K562 (cell line): ENCODE measurements around the gene TRAPPC2B. TPM values are rescaled to one million over a fixed set of nuclear protein-coding genes. Genes with fewer than 3 reads are reported as not detected.

Experiments
- ARID2 ChIP-seq: fragments of 450-650 bp; IDR thresholded peaks from 2 replicates; pipeline ENCODE4 v1.6.1; 2017; ENCODE audit warnings: antibody characterized with exemption, mild to moderate bottlenecking
- ARID3A ChIP-seq: IDR thresholded peaks from 2 replicates; pipeline ENCODE4 v1.6.1; 2012; ENCODE audit warnings: low read depth, low read length, improper control_type of control experiment, borderline replicate concordance
- BMI1 ChIP-seq: fragments of 150-350 bp; IDR thresholded peaks from 2 replicates; pipeline ENCODE4 v1.6.1; 2014; ENCODE audit warnings: low read length
- BRF2 ChIP-seq: IDR thresholded peaks from 3 replicates; pipeline ENCODE4 v1.6.1; 2011; ENCODE audit warnings: borderline replicate concordance, mild to moderate bottlenecking; ENCODE audit not compliant: insufficient read length, insufficient read depth
- CAMTA2 ChIP-seq: fragments of 250-450 bp; sonication (Bioruptor Pico); conservative IDR thresholded peaks from 2 replicates; pipeline ENCODE4 v1.5.1; 2022
- DNMT1 ChIP-seq: fragments of 450-650 bp; IDR thresholded peaks from 2 replicates; pipeline ENCODE4 v1.6.1; 2016; ENCODE audit warnings: antibody characterized with exemption, mild to moderate bottlenecking
- ESRRA ChIP-seq: fragments of 450-650 bp; IDR thresholded peaks from 2 replicates; pipeline ENCODE4 v1.6.1; 2014; ENCODE audit warnings: low read depth, mild to moderate bottlenecking, moderate library complexity, borderline replicate concordance
- GATA2 ChIP-seq: sonication (generic); formaldehyde crosslinking; IDR thresholded peaks from 2 replicates; pipeline ENCODE4 v1.4.0; 2020; ENCODE audit warnings: mild to moderate bottlenecking, missing genetic modification reagents
- HMG20A ChIP-seq: fragments of 450-650 bp; formaldehyde crosslinking; conservative IDR thresholded peaks from 2 replicates; pipeline ENCODE4 v1.4.0; 2020; ENCODE audit warnings: mild to moderate bottlenecking, mixed read lengths
- KAT2B ChIP-seq: IDR thresholded peaks from one replicate; pipeline ENCODE4 v1.6.1; 2012; ENCODE audit warnings: low read depth, mild to moderate bottlenecking, control low read depth, inconsistent platforms, low read length, moderate library complexity
- KLF1 ChIP-seq: fragments of 450-650 bp; IDR thresholded peaks from 2 replicates; pipeline ENCODE4 v1.6.1; 2016; ENCODE audit warnings: missing genetic modification characterization, missing compliant biosample characterization
- NFXL1 ChIP-seq: fragments of 450-650 bp; formaldehyde crosslinking; IDR thresholded peaks from 2 replicates; pipeline ENCODE4 v1.4.0; 2021; ENCODE audit warnings: mild to moderate bottlenecking
- NR2C1 ChIP-seq, 2 experiments: fragments of 450-650 bp; IDR thresholded peaks; 2 replicates each; pipeline ENCODE4 v1.6.1; 2017; ENCODE audit warnings: mild to moderate bottlenecking in 2 of 2, antibody characterized with exemption in 1 of 2, inconsistent platforms in 1 of 2, missing compliant biosample characterization in 1 of 2, missing genetic modification characterization in 1 of 2
- NRF1 ChIP-seq, 2 experiments: fragments of 450-650 bp; IDR thresholded peaks in 1 of 2; conservative IDR thresholded peaks in 1 of 2; 2 replicates each; pipeline ENCODE4 v1.6.1; 2014; ENCODE audit warnings: mild to moderate bottlenecking in 2 of 2
- NUFIP1 ChIP-seq: fragments of 450-650 bp; IDR thresholded peaks from 2 replicates; pipeline ENCODE4 v1.6.1; 2018; ENCODE audit not compliant: partially characterized antibody
- POLR3A ChIP-seq: IDR thresholded peaks from 2 replicates; pipeline ENCODE4 v1.6.1; 2011; ENCODE audit warnings: borderline replicate concordance, mild to moderate bottlenecking, moderate library complexity; ENCODE audit not compliant: insufficient read length, insufficient read depth; ENCODE audit errors: extremely low read depth
- SIN3B ChIP-seq: fragments of 450-650 bp; IDR thresholded peaks from 2 replicates; pipeline ENCODE4 v1.6.1; 2017; ENCODE audit warnings: low read depth, mild to moderate bottlenecking, moderate library complexity
- TBP ChIP-seq: optimal IDR thresholded peaks from 2 replicates; pipeline ENCODE3; 2011; ENCODE audit warnings: low read depth, low read length, improper control_type of control experiment
- ZNF232 ChIP-seq: sonication (generic); formaldehyde crosslinking; IDR thresholded peaks from 2 replicates; pipeline ENCODE4 v1.8.0; 2022; ENCODE audit warnings: mild to moderate bottlenecking, missing genetic modification reagents
- ZZZ3 ChIP-seq: fragments of 450-650 bp; IDR thresholded peaks from 2 replicates; pipeline ENCODE4 v1.6.1; 2016; ENCODE audit warnings: antibody characterized with exemption, mild to moderate bottlenecking, moderate library complexity
- polyA plus RNA-seq, 8 experiments: library from polyadenylated mRNA; depleted of rRNA in 4 of 8; stranded (reverse) in 5 of 8; unstranded in 3 of 8; fragments of >200 nt; fragmentation: Nextera tagmentation in 2 of 8; fragmentation: Illumina TruSeq in 1 of 8; extraction: Ambion mirVana in 2 of 8; extraction: Trizol in 1 of 8; gene quantifications; 2 replicates each; pipeline versions ENCODE4 v1.2.1 to v1.2.3, GENCODE V29; 2011 to 2014; ENCODE audit warnings: inconsistent platforms in 1 of 8, missing spikeins in 1 of 8
- total RNA-seq, 7 experiments: library from RNA; depleted of rRNA in 6 of 7; stranded (reverse); fragments of >200 nt in 6 of 7; fragmentation: Illumina TruSeq in 2 of 7; extraction: Trizol in 2 of 7; gene quantifications; 2 replicates each; pipeline versions ENCODE4 v1.2.1 to v1.2.3, GENCODE V29; 2011 to 2021; ENCODE audit warnings: low replicate concordance in 1 of 7
- TF ChIP-seq, protein P1 (sequence below): conservative IDR thresholded peaks from 2 replicates; pipeline ENCODE4 v1.6.1; 2011; ENCODE audit warnings: low read depth, mild to moderate bottlenecking, low read length; ENCODE audit not compliant: control insufficient read depth
- TF ChIP-seq, protein P2 (sequence below): fragments of 450-650 bp; IDR thresholded peaks from 2 replicates; pipeline ENCODE4 v1.6.1; 2016; ENCODE audit warnings: mild to moderate bottlenecking

Gene TRAPPC2B
- total and polyA plus RNA-seq, 9 of the 15 experiments (the other 6 are each of a cell fraction or from before 2014, with no cell fraction given): 2.2 to 20.4 (median 4.6) TPM

- TF ChIP-seq BMI1 (no peak), ZZZ3 (no peak), NUFIP1 (no peak), KAT2B (no peak), HMG20A (CRISPR knock-in tag) (no peak), TBP (peak; percentile 48), NFXL1 (CRISPR knock-in tag) (no peak), SIN3B (peak; percentile 97), ESRRA (peak; percentile 42), GATA2 (no peak), CAMTA2 (CRISPR knock-in tag) (no peak), NR2C1 (IDR thresholded peaks at IDR 0.05) (peak; percentile 82), NR2C1 (tag; IDR thresholded peaks at IDR 0.05) (peak; percentile 91), ARID3A (no peak), ARID2 (no peak), BRF2 (no peak), KLF1 (tag) (no peak), ZNF232 (no peak), POLR3A (no peak), NRF1 (conservative IDR thresholded peaks at IDR 0.05 in 1 of 2, IDR thresholded peaks at IDR 0.05 in 1 of 2) (peak; percentile 58 to 72), DNMT1 (no peak)
- TF ChIP-seq, protein P1, sequence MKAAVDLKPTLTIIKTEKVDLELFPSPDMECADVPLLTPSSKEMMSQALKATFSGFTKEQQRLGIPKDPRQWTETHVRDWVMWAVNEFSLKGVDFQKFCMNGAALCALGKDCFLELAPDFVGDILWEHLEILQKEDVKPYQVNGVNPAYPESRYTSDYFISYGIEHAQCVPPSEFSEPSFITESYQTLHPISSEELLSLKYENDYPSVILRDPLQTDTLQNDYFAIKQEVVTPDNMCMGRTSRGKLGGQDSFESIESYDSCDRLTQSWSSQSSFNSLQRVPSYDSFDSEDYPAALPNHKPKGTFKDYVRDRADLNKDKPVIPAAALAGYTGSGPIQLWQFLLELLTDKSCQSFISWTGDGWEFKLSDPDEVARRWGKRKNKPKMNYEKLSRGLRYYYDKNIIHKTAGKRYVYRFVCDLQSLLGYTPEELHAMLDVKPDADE: peak; percentile 72
- TF ChIP-seq, protein P2, sequence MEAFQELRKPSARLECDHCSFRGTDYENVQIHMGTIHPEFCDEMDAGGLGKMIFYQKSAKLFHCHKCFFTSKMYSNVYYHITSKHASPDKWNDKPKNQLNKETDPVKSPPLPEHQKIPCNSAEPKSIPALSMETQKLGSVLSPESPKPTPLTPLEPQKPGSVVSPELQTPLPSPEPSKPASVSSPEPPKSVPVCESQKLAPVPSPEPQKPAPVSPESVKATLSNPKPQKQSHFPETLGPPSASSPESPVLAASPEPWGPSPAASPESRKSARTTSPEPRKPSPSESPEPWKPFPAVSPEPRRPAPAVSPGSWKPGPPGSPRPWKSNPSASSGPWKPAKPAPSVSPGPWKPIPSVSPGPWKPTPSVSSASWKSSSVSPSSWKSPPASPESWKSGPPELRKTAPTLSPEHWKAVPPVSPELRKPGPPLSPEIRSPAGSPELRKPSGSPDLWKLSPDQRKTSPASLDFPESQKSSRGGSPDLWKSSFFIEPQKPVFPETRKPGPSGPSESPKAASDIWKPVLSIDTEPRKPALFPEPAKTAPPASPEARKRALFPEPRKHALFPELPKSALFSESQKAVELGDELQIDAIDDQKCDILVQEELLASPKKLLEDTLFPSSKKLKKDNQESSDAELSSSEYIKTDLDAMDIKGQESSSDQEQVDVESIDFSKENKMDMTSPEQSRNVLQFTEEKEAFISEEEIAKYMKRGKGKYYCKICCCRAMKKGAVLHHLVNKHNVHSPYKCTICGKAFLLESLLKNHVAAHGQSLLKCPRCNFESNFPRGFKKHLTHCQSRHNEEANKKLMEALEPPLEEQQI: no peak
Measured at GRCh38 chr19:57410877-57411671, 47.7 kb downstream of the TRAPPC2B start, which contains the start of gene ZNF17 (continued).
